ENCODE measurements around the gene HS6ST2.
"Not testable (repeated sequence)": the region's sequence is repeated elsewhere in the genome, so short reads cannot be mapped to it uniquely, and the experiment has no call there.

Gene HS6ST2
- total RNA-seq, result 0 reads per million in 3 donors

DNA sequence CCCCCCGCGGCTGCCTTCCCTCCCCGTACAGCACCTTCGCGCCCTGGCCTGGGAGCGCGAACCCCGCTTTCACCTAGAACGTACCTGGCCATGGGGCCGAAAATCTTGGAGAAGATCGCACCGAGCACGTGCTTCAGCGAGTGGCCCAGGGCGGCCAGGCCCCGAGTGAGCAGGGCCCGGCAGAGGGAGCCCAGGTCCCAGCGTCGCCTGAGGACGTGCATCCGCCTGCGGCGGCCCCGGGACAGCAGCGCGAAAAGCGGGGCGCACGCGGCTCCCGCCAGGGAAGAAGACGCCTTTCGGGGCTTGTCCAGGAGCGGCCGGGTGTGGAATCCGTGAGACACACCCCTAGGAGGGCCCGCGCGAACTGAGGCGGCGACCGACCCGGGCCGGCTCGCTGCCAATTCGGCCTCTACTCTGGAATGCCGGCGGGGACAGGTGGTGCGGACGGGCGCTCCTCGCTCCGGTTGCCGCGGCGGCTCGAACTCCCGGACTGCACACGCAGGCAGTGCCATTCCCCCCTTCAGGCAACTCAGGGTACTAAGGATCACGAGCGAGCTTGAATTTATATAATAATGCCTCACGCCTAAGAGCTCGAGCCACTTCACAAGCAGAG is at the start of gene HS6ST2:
Gene HS6ST2 (minus strand): TSS at position 539 of the 613 bp plus-strand sequence.
- no peaks in the 10 kb centered on the region for H3K9me3 ChIP-seq (ENCODE audit: control insufficient read depth, low read length)
- no peaks in the 10 kb centered on the region for H3K27me3 ChIP-seq (replicated peaks; ENCODE audit: control insufficient read depth, insufficient read depth, low read length, poor library complexity, severe bottlenecking)
- no peaks in the 10 kb centered on the region for H3K4me1 ChIP-seq (ENCODE audit: control insufficient read depth, insufficient read depth, low read length, poor library complexity, severe bottlenecking)
- peak within 1 kb of the TSS; percentile 32 for H3K4me3 ChIP-seq (ENCODE audit: insufficient read depth, low read depth, low read length, poor library complexity, severe bottlenecking)
- DNase-seq, result no peak
- H3K36me3 ChIP-seq (ENCODE audit: control insufficient read depth, insufficient read depth, low read length), result no peaks in the 10 kb centered on the region
- H3K27ac ChIP-seq (ENCODE audit: insufficient read depth, low read length, poor library complexity, severe bottlenecking), result no peak within 1 kb of the TSS

DNA sequence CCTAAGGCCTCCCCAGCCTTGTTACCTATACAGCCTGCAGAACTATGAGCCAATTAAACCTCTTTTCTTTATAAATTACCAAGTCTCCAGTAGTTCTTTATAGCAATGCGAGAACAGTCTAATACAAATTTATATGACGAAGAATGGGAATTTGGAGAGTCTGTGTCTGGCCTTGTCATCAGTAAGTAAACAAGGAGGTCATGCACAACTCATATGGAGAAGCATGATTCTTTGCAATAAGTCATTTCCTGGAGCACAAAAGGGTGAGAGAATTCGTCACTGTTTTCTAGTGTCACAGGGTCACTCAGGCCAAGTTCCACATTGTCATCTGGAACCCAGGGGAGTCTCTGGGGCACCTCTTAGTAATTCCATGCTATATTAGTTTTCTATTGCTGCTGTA is 49.0 kb upstream of the HS6ST2 start:
- Histone ChIP-seq H3K4me1 (ENCODE audit: control insufficient read depth, insufficient read depth, low read length, poor library complexity, severe bottlenecking) (no peaks in the 10 kb centered on the region), H3K4me3 (ENCODE audit: insufficient read depth, low read depth, low read length, poor library complexity, severe bottlenecking) (no peak overlapping the region), H3K27ac (ENCODE audit: insufficient read depth, low read length, poor library complexity, severe bottlenecking) (no peak overlapping the region), H3K36me3 (ENCODE audit: control insufficient read depth, insufficient read depth, low read length) (no peaks in the 10 kb centered on the region), H3K27me3 (replicated peaks; ENCODE audit: control insufficient read depth, insufficient read depth, low read length, poor library complexity, severe bottlenecking) (no peaks in the 10 kb centered on the region), H3K9me3 (ENCODE audit: control insufficient read depth, low read length) (no peaks in the 10 kb centered on the region)
- DNase-seq, result no peak

DNA sequence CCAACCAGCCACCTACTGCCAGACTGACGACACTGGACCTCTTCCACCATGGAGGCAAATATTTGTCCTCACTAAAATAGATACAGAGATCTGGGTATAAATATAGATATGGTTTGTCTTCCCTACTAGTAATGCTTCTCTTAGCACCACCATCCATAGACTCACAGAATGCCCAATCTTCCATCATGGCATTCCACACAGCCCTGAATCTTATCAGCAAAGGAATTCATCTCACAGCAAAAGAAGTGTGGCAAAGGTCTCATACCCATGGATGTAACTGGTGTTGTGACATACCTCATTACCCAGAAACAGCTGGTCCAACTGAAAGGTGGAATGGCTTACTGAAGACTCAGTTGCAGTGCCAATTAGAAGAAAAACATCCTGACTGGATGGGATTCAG is 47.2 kb upstream of the HS6ST2 start:
- DNase-seq, result no peak
- Histone ChIP-seq H3K27ac (ENCODE audit: insufficient read depth, low read length, poor library complexity, severe bottlenecking) (no peak overlapping the region), H3K27me3 (replicated peaks; ENCODE audit: control insufficient read depth, insufficient read depth, low read length, poor library complexity, severe bottlenecking) (no peaks in the 10 kb centered on the region), H3K9me3 (ENCODE audit: control insufficient read depth, low read length) (no peaks in the 10 kb centered on the region), H3K36me3 (ENCODE audit: control insufficient read depth, insufficient read depth, low read length) (no peaks in the 10 kb centered on the region), H3K4me1 (ENCODE audit: control insufficient read depth, insufficient read depth, low read length, poor library complexity, severe bottlenecking) (no peaks in the 10 kb centered on the region), H3K4me3 (ENCODE audit: insufficient read depth, low read depth, low read length, poor library complexity, severe bottlenecking) (no peak overlapping the region)

DNA sequence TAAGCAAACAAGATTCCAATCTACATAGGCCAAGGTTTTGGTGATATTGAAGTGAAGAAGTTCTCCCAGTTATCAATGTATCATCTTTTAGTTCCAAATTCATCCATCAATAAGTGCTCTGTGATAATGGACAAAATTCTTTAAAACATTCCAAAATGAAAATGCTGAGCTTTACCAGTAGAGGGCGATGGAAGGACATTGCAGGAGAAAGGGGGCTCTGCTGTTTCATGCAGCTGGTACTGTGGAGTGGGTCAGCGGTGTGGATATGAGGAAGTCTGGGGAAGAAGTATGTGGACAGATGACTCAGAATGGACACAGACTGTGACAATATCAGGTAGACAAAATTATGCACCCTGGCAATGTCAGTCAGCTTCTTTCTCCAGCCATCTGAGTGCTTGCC is 46.6 kb upstream of the HS6ST2 start:
- Histone ChIP-seq H3K9me3 (ENCODE audit: control insufficient read depth, low read length) (no peaks in the 10 kb centered on the region), H3K4me3 (ENCODE audit: insufficient read depth, low read depth, low read length, poor library complexity, severe bottlenecking) (no peak overlapping the region), H3K27me3 (replicated peaks; ENCODE audit: control insufficient read depth, insufficient read depth, low read length, poor library complexity, severe bottlenecking) (no peaks in the 10 kb centered on the region), H3K27ac (ENCODE audit: insufficient read depth, low read length, poor library complexity, severe bottlenecking) (no peak overlapping the region), H3K36me3 (ENCODE audit: control insufficient read depth, insufficient read depth, low read length) (no peaks in the 10 kb centered on the region), H3K4me1 (ENCODE audit: control insufficient read depth, insufficient read depth, low read length, poor library complexity, severe bottlenecking) (no peaks in the 10 kb centered on the region)
- no peak for DNase-seq

- no peak overlapping the region for H3K27ac ChIP-seq (ENCODE audit: insufficient read depth, low read length, poor library complexity, severe bottlenecking)
- no peaks in the 10 kb centered on the region for H3K27me3 ChIP-seq (replicated peaks; ENCODE audit: control insufficient read depth, insufficient read depth, low read length, poor library complexity, severe bottlenecking)
- H3K4me1 ChIP-seq (ENCODE audit: control insufficient read depth, insufficient read depth, low read length, poor library complexity, severe bottlenecking), result no peaks in the 10 kb centered on the region
- no peaks in the 10 kb centered on the region for H3K36me3 ChIP-seq (ENCODE audit: control insufficient read depth, insufficient read depth, low read length)
- no peaks in the 10 kb centered on the region for H3K9me3 ChIP-seq (ENCODE audit: control insufficient read depth, low read length)
- DNase-seq, result no peak
- no peak overlapping the region for H3K4me3 ChIP-seq (ENCODE audit: insufficient read depth, low read depth, low read length, poor library complexity, severe bottlenecking)
Observed at GRCh38 chrX:132999209-132999608, 40.8 kb upstream of the HS6ST2 start.

DNA sequence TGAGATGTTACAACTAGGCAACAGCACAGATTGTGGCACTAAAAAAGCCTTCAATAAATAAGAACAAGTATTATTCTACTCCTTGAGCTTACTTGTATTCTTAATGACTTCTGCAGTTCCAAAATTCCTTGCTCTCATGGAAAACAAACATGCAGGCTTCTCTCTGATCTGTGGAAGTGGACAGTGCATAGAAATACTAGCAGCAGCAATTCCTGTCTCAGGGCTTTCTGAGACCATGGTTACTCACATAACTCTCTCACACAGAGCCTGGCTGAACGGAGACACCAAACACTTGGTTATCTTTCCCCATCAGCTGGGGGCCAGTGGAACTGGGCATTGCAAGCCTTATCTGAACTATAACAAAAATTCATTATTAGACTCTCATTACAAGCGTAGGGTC is 32.4 kb upstream of the HS6ST2 start:
- DNase-seq, result no peak
- H3K4me3 ChIP-seq (ENCODE audit: insufficient read depth, low read depth, low read length, poor library complexity, severe bottlenecking), result no peak overlapping the region
- H3K36me3 ChIP-seq (ENCODE audit: control insufficient read depth, insufficient read depth, low read length), result no peaks in the 10 kb centered on the region
- no peaks in the 10 kb centered on the region for H3K27me3 ChIP-seq (replicated peaks; ENCODE audit: control insufficient read depth, insufficient read depth, low read length, poor library complexity, severe bottlenecking)
- no peaks in the 10 kb centered on the region for H3K9me3 ChIP-seq (ENCODE audit: control insufficient read depth, low read length)
- H3K4me1 ChIP-seq (ENCODE audit: control insufficient read depth, insufficient read depth, low read length, poor library complexity, severe bottlenecking), result no peaks in the 10 kb centered on the region
- no peak overlapping the region for H3K27ac ChIP-seq (ENCODE audit: insufficient read depth, low read length, poor library complexity, severe bottlenecking)

DNA sequence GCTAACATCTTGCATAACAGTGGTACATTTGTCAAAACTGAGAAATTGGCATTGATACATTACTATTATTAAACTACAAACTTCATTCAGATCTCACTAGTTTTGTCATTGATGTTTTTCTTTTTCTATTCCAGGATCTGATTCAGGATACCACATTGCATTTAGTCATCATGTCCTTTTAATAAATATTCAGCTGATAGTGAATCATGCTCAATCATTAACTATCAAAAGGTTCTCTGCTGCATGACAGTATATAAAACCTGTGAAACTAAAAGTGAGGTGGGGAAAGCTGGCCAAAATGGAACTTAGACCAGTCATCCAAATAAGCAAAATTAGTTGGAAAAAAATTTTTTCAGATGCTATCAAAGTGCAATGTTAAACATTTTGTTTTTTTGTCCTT is 28.1 kb upstream of the HS6ST2 start:
- no peak for DNase-seq
- no peaks in the 10 kb centered on the region for H3K36me3 ChIP-seq (ENCODE audit: control insufficient read depth, insufficient read depth, low read length)
- no peaks in the 10 kb centered on the region for H3K4me1 ChIP-seq (ENCODE audit: control insufficient read depth, insufficient read depth, low read length, poor library complexity, severe bottlenecking)
- H3K9me3 ChIP-seq (ENCODE audit: control insufficient read depth, low read length), result no peaks in the 10 kb centered on the region
- H3K27me3 ChIP-seq (replicated peaks; ENCODE audit: control insufficient read depth, insufficient read depth, low read length, poor library complexity, severe bottlenecking), result no peaks in the 10 kb centered on the region
- no peak overlapping the region for H3K27ac ChIP-seq (ENCODE audit: insufficient read depth, low read length, poor library complexity, severe bottlenecking)
- H3K4me3 ChIP-seq (ENCODE audit: insufficient read depth, low read depth, low read length, poor library complexity, severe bottlenecking), result no peak overlapping the region

DNA sequence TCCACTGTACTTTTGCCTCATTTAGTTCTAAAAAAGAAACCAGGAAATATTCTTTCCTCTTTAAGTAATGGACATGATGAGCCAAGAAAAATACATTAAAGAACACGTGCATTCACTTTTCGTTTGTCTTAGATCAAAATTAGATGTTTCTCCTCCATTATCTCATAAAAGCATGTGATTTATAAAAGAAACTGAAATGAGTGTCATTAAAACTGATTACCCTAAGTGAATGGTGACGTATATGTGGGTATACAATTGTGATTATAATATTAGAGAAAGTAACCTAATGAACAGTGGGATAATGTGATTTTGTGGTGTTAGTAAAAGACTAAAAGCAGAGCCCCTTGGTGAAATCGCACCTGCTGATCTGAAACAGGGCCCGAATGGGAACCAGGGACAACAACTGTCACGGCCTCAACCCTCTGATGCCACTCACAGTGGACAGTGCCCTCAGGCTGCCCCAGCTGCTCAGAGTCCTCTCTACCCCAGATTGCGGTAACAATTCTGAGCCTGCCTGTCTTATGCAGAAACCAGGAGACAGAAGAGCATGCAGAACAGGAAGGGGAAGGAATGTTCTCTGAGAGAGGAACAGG is 25.7 kb upstream of the HS6ST2 start:
- Histone ChIP-seq H3K27me3 (replicated peaks; ENCODE audit: control insufficient read depth, insufficient read depth, low read length, poor library complexity, severe bottlenecking) (no peaks in the 10 kb centered on the region), H3K9me3 (ENCODE audit: control insufficient read depth, low read length) (no peaks in the 10 kb centered on the region), H3K36me3 (ENCODE audit: control insufficient read depth, insufficient read depth, low read length) (no peaks in the 10 kb centered on the region), H3K4me1 (ENCODE audit: control insufficient read depth, insufficient read depth, low read length, poor library complexity, severe bottlenecking) (no peaks in the 10 kb centered on the region), H3K4me3 (ENCODE audit: insufficient read depth, low read depth, low read length, poor library complexity, severe bottlenecking) (no peak overlapping the region), H3K27ac (ENCODE audit: insufficient read depth, low read length, poor library complexity, severe bottlenecking) (no peak overlapping the region)
- no peak for DNase-seq

GRCh38 chrX:132983496-132983895 is 25.1 kb upstream of the HS6ST2 start:
- H3K4me1 ChIP-seq (ENCODE audit: control insufficient read depth, insufficient read depth, low read length, poor library complexity, severe bottlenecking), result no peaks in the 10 kb centered on the region
- DNase-seq, result no peak
- H3K9me3 ChIP-seq (ENCODE audit: control insufficient read depth, low read length), result no peaks in the 10 kb centered on the region

DNA sequence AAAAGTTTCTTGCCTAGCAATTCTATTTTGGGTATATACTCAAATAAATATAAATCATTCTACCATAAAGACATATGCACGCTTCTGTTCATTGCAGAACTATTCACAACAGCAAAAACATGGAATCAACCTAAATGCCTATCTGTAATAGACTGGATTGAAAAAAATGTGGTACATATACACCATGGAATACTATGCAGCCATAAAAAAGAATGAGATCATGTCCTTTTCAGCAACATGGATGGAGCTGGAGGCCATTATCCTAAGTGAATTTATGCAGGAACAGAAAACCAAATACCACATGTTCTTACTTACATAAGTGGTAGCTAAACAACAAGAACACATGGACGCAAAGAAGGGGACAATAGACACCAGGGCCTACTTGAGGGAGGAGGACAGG is 21.6 kb upstream of the HS6ST2 start:
- not testable (repeated sequence) for H3K4me3 ChIP-seq (ENCODE audit: insufficient read depth, low read depth, low read length, poor library complexity, severe bottlenecking); DNase-seq; H3K27me3 ChIP-seq (replicated peaks; ENCODE audit: control insufficient read depth, insufficient read depth, low read length, poor library complexity, severe bottlenecking)

More at GRCh38 chrX:132983496-132983895, 25.1 kb upstream of the HS6ST2 start:
- no peaks in the 10 kb centered on the region for H3K36me3 ChIP-seq (ENCODE audit: control insufficient read depth, insufficient read depth, low read length)
- no peaks in the 10 kb centered on the region for H3K27me3 ChIP-seq (replicated peaks; ENCODE audit: control insufficient read depth, insufficient read depth, low read length, poor library complexity, severe bottlenecking)
- no peak overlapping the region for H3K4me3 ChIP-seq (ENCODE audit: insufficient read depth, low read depth, low read length, poor library complexity, severe bottlenecking)
- H3K27ac ChIP-seq (ENCODE audit: insufficient read depth, low read length, poor library complexity, severe bottlenecking), result no peak overlapping the region

More for the DNA sequence above, 21.6 kb upstream of the HS6ST2 start:
- H3K9me3 ChIP-seq (ENCODE audit: control insufficient read depth, low read length); H3K27ac ChIP-seq (ENCODE audit: insufficient read depth, low read length, poor library complexity, severe bottlenecking); H3K4me1 ChIP-seq (ENCODE audit: control insufficient read depth, insufficient read depth, low read length, poor library complexity, severe bottlenecking); H3K36me3 ChIP-seq (ENCODE audit: control insufficient read depth, insufficient read depth, low read length): not testable (repeated sequence)

Data from effector memory CD4-positive, alpha-beta T cell (primary cell).